GM12865 (cell line): ENCODE data around the gene HSP90AB1.

ENCODE experiments used
- DNase-seq: peaks from one replicate; pipeline ENCODE4 v3.0.0; 2010; ENCODE audit warnings: low read depth
- H3K4me3 ChIP-seq: 2 replicates; pipeline ENCODE4 v1.5.1; 2011; ENCODE audit warnings: mild to moderate bottlenecking, low read depth, low read length, control low read depth
- CTCF ChIP-seq: IDR thresholded peaks from 2 replicates; pipeline ENCODE4 v1.5.1; 2011; ENCODE audit warnings: low read length, control low read depth, low read depth, inconsistent platforms; ENCODE audit not compliant: insufficient read depth; ENCODE audit errors: missing control alignments

The HSP90AB1 gene

GRCh38 chr6:44202972-44203750 lies 43.7 kb upstream of the HSP90AB1 start:
- no peak for TF ChIP-seq CTCF
- DNase-seq: no peak
- H3K4me3 ChIP-seq: no peak overlapping the region

- DNase-seq: no peak
- TF ChIP-seq CTCF: no peak
- H3K4me3 ChIP-seq: no peak overlapping the region
Measured at GRCh38 chr6:44203955-44204354, 42.9 kb upstream of the HSP90AB1 start.

DNA sequence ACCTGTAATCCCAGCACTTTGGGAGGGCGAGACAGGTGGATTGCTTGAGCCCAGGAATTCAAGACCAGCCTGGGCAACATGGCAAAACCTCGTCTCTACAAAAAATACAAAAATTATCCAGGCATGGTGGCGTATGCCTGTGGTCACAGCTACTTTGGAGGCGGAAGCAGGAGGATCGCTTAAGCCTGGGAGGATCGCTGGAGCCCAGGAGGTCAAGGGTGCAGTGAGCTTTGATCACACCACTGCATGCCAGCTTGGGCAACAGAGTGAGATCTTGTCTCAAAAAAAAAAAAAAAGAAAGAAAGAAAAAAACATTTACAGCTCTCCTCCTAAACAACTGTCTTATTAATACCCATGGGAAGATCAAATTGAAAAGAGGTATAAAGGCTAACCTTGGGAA lies 38.9 kb upstream of the HSP90AB1 start:
- DNase-seq: no peak
- TF ChIP-seq CTCF: no peak
- no peak overlapping the region for H3K4me3 ChIP-seq

- no peak overlapping the region for H3K4me3 ChIP-seq
- no peak for DNase-seq
- no peak for TF ChIP-seq CTCF
Measured at GRCh38 chr6:44211284-44211683, 35.6 kb upstream of the HSP90AB1 start.

DNA sequence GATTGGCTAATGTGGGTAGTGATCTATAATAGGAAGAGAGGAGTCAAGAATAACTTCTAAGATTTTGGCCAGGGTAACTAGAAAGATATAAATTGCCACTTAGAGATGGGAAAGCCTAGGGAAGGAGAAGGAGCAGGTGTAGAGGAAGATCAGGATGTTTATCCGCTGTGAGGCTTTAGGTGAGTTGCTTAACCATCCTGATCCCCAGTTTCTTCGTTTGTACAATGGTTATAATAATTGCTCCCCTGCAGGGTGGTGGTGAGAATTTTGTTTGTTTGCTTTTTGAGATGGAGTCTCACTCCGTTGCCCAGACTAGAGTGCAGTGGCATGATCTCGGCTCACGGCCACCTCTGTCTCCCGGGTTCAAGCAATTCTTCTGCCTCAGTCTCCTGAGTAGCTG lies 32.6 kb upstream of the HSP90AB1 start:
- no peak for TF ChIP-seq CTCF
- no peak overlapping the region for H3K4me3 ChIP-seq
- no peak for DNase-seq

DNA sequence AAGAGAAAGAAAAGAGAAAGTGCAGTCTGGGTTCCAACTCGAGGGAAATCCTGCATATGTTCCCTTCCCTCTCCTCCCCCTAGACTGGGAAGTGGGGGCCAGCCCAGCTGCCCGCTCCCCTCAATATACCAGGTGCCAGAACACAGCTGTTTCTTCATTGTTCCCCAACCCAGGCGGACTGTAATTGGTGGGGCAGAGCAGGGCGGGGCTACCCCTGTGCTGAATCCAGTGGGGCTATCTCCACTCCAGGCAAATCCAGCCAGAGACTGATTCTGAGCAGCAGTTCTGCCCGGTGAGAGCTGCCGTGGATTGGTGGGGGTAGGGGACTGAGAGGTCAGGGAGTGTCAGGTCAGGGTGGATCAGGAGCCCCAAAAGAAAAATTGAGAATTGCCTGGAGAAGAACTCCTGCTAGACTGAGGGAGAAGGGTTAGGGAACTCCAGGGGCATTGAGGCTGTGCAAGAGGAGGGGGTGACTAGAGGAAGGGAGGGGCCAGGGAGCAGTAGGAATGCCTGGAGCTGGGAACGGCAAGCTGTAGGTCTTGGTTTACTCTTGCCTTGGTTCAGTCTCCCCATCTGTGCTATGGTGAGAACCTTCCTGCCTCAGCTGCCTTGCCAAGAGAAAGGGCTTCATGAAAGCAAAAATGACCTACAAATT lies 30.1 kb upstream of the HSP90AB1 start, which contains the start of gene MYMX:
Gene MYMX, plus strand, starts transcription at position 250 of the 655 bp plus-strand sequence. CDS start 546 bp downstream, outside the sequence.
- H3K4me3 ChIP-seq: no peak within 1 kb of the TSS
- TF ChIP-seq CTCF: no peak
- no peak for DNase-seq
